Transverse colon (tissue), 4 donors: ENCODE results near the gene CADPS2. TPM values are rescaled to one million over a fixed set of nuclear protein-coding genes. Genes with fewer than 3 reads are reported as not detected.

Experiments
- DNase-seq: peaks from one replicate; pipeline ENCODE4 v3.0.0-alpha.2; 2019
- H3K27ac ChIP-seq, 4 donors: fragments of 200-600 bp; sonication (generic); 2 replicates each; pipeline ENCODE4 v1.5.1; 2016 to 2018; ENCODE audit warnings: inconsistent platforms in 4 of 4
- H3K27me3 ChIP-seq: fragments of 200-600 bp; sonication (generic); 2 replicates; pipeline ENCODE4 v1.5.1; 2017; ENCODE audit warnings: inconsistent platforms
- H3K36me3 ChIP-seq, 4 donors: fragments of 200-600 bp; sonication (generic); 2 replicates each; pipeline ENCODE4 v1.5.1; 2017 to 2019; ENCODE audit warnings: inconsistent platforms in 4 of 4
- H3K4me1 ChIP-seq, 4 donors: fragments of 200-600 bp; sonication (generic); 2 replicates each; pipeline ENCODE4 v1.5.1; 2017 to 2020; ENCODE audit warnings: inconsistent platforms in 4 of 4
- H3K4me3 ChIP-seq, 4 donors: fragments of 200-600 bp; sonication (generic); 1 replicate in 1 of 4; 2 replicates in 3 of 4; pipeline versions ENCODE4 v1.5.1 to v1.6.1; 2017 to 2019; ENCODE audit warnings: inconsistent platforms in 4 of 4
- H3K9me3 ChIP-seq, 2 donors: fragments of 200-600 bp; sonication (generic); 2 replicates each; pipeline ENCODE4 v1.5.1; 2017 to 2019; ENCODE audit warnings: inconsistent platforms in 2 of 2
- CTCF ChIP-seq, 5 experiments: fragments of 200-600 bp in 3 of 5; fragments of 450-650 bp in 2 of 5; sonication (generic) in 3 of 5; IDR thresholded peaks; 1 replicate in 2 of 5; 2 replicates in 3 of 5; pipeline ENCODE4 v1.5.1; 2016 to 2017; ENCODE audit warnings: antibody characterized with exemption in 5 of 5, inconsistent platforms in 3 of 5, mild to moderate bottlenecking in 2 of 5, moderate library complexity in 1 of 5
- EP300 ChIP-seq: sonication (generic); formaldehyde crosslinking; IDR thresholded peaks from one replicate; pipeline ENCODE4 v1.6.1; 2017; ENCODE audit warnings: antibody characterized with exemption, low read depth
- POLR2A ChIP-seq: fragments of 450-650 bp; IDR thresholded peaks from one replicate; pipeline ENCODE4 v1.6.1; 2016; ENCODE audit warnings: antibody characterized with exemption, mild to moderate bottlenecking, moderate library complexity
- POLR2AphosphoS5 ChIP-seq, 3 donors: sonication (generic); formaldehyde crosslinking; IDR thresholded peaks; one replicate each; pipeline ENCODE4 v1.6.1; 2016; ENCODE audit warnings: antibody characterized with exemption in 3 of 3
- WGBS, 2 donors: methylation state at CpG; one replicate each; pipeline ENCODE4 v1.1.5; 2018; ENCODE audit warnings: low coverage in 1 of 2; 5-methylcytosine and 5-hydroxymethylcytosine counted together
- in situ Hi-C, 4 donors: fragments of 200-750 bp; cut with MboI; loops; one replicate each; pipeline versions ENCODE4 v1.15.0 to v1.15.1; 2017; ENCODE audit warnings: low sequenced_read_pairs in 3 of 4, low pct_ligation_motif_present in 1 of 4, low pct_unique_long_range_greater_than_20kb in 1 of 4
- intact Hi-C: fragments of 100-400 bp; cut with DNase I; formaldehyde crosslinking; loops from one replicate; pipeline ENCODE4 v1.15.1; 2023; ENCODE audit warnings: low total_unique reads
- total RNA-seq, 4 donors: library from RNA; depleted of rRNA; stranded (reverse); fragments of >200 nt; gene quantifications; one replicate each; pipeline ENCODE4 v1.1.0, GENCODE V29; 2016

The CADPS2 gene
- total RNA-seq, 4 donors from 2014 or later = 9.0 to 15.2 (median 12.6) TPM

GRCh38 chr7:122675011-122675410 is 211.2 kb downstream of the CADPS2 start:
- no peak overlapping the region for H3K4me3 ChIP-seq
- in situ Hi-C loops = loop anchor here in 1 of 4 donors (25.0 kb wide), 1 partner anchor 88 kb away; no protein-coding TSS in a partner anchor
- H3K9me3 ChIP-seq = no peaks in the 10 kb centered on the region
- DNase-seq = no peak
- 41 to 61% methylated on average over 6 to 7 of the region's 7 CpGs for WGBS, 2 donors
- H3K36me3 ChIP-seq = no peaks in the 10 kb centered on the region
- no peaks in the 10 kb centered on the region for H3K27me3 ChIP-seq
- intact Hi-C loops = no loop called here
- peaks cover 0 to 5% (median 0%) of the 10 kb centered on the region in 4 donors for H3K4me1 ChIP-seq
- no peak overlapping the region for H3K27ac ChIP-seq
- TF ChIP-seq POLR2AphosphoS5 (IDR thresholded peaks at IDR 0.05) (no peak), POLR2A (no peak), EP300 (no peak), CTCF (IDR thresholded peaks at IDR 0.05) (no peak)

DNA sequence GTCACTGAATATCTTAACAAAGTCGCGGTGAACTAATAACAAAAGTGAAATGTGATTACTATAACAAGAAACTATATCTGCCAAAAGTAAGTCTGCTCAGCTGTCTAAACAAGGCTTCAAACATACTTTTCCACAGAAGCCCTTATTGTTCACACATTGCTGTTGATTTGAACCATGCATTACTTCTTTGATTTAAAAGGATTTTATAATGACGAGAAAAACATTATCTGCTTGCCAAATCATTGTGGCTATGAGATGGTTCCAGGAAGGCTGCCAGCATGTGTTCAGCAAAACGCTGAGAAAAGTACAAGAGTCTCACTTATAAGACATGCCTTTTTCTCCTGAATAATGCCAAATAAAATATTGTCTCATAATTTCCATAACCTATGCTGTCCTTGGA is 211.8 kb downstream of the CADPS2 start:
- 24 to 30% methylated on average over 4 of the region's 4 CpGs for WGBS, 2 donors
- in situ Hi-C loops = no loop called here
- H3K4me3 ChIP-seq = no peak overlapping the region

DNA sequence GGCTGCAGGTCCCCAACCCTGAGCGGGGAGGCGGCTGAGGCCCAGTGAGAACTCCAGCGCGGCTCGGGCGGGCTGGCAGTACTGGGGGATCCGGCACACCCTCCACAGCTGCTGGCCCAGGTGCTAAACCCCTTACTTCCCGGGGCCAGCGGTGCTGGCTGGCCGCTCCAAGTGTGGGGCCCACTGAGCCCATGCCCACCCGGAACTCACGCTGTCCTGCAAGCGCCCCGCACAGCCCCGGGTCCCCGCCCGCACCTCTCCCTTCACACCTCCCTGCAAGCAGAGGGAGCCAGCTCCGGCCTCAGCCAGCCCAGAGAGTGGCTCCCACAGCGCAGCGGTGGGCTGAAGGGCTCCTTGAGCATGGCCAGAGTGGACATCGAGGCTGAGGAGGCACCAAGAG is 212.3 kb downstream of the CADPS2 start:
- Histone ChIP-seq H3K27ac (no peak overlapping the region), H3K9me3 (no peaks in the 10 kb centered on the region), H3K4me1 (no peaks in the 10 kb centered on the region), H3K4me3 (no peak overlapping the region), H3K36me3 (no peaks in the 10 kb centered on the region), H3K27me3 (no peaks in the 10 kb centered on the region)
- no peak for DNase-seq
- TF ChIP-seq POLR2A (no peak), EP300 (no peak), POLR2AphosphoS5 (IDR thresholded peaks at IDR 0.05) (no peak), CTCF (IDR thresholded peaks at IDR 0.05) (no peak)
- intact Hi-C loops = no loop called here
- in situ Hi-C loops = no loop called here
- 93 to 100% methylated on average over 1 to 10 of the region's 21 CpGs for WGBS, 2 donors

More for the DNA sequence above, 211.8 kb downstream of the CADPS2 start:
- intact Hi-C loops = no loop called here
- DNase-seq = no peak
- Histone ChIP-seq H3K27me3 (no peaks in the 10 kb centered on the region), H3K4me1 (peaks cover 0 to 3% (median 0%) of the 10 kb centered on the region in 4 donors), H3K27ac (no peak overlapping the region), H3K9me3 (no peaks in the 10 kb centered on the region), H3K36me3 (no peaks in the 10 kb centered on the region)
- TF ChIP-seq POLR2A (no peak), EP300 (no peak), CTCF (IDR thresholded peaks at IDR 0.05) (no peak), POLR2AphosphoS5 (IDR thresholded peaks at IDR 0.05) (no peak)

GRCh38 chr7:122672536-122672935 is 213.7 kb downstream of the CADPS2 start:
- Histone ChIP-seq H3K9me3 (no peaks in the 10 kb centered on the region), H3K27me3 (no peaks in the 10 kb centered on the region), H3K4me3 (no peak overlapping the region), H3K27ac (no peak overlapping the region), H3K36me3 (no peaks in the 10 kb centered on the region), H3K4me1 (no peaks in the 10 kb centered on the region)
- DNase-seq = no peak
- TF ChIP-seq POLR2AphosphoS5 (IDR thresholded peaks at IDR 0.05) (no peak), EP300 (no peak), POLR2A (no peak), CTCF (IDR thresholded peaks at IDR 0.05) (no peak)
- intact Hi-C loops = no loop called here
- WGBS, 2 donors = 94 to 100% methylated on average over 2 to 8 of the region's 8 CpGs
- in situ Hi-C loops = no loop called here
